ENCODE data around the gene SYNE2.

GRCh38 chr14:64125270-64125669, 272.5 kb downstream of the SYNE2 start:
- no peak for TF ChIP-seq EZH2phosphoT487 (IDR thresholded peaks at IDR 0.05)
- TF ChIP-seq CTCF (IDR thresholded peaks at IDR 0.05), result no peak
- no peak for TF ChIP-seq EZH2 (IDR thresholded peaks at IDR 0.05)

All from neural progenitor cell (in vitro differentiated cells).